K562 (cell line): ENCODE data around the gene TBC1D5.

Experiments used
- CAMTA2 ChIP-seq: fragments of 250-450 bp; sonication (Bioruptor Pico); conservative IDR thresholded peaks from 2 replicates; pipeline ENCODE4 v1.5.1; 2022
- CBFB ChIP-seq: sonication (generic); formaldehyde crosslinking; IDR thresholded peaks from 2 replicates; pipeline ENCODE4 v1.4.0; 2020; ENCODE audit warnings: mild to moderate bottlenecking, missing genetic modification reagents
- CTCF ChIP-seq, 3 experiments: IDR thresholded peaks in 2 of 3; conservative IDR thresholded peaks in 1 of 3; 2 replicates each; pipeline ENCODE4 v1.5.1; 2011 to 2012; ENCODE audit warnings: low read length in 3 of 3, mild to moderate bottlenecking in 3 of 3, control low read depth in 2 of 3, improper control_type of control experiment in 1 of 3, inconsistent platforms in 1 of 3, low read depth in 1 of 3, mixed read lengths in 1 of 3, moderate library complexity in 1 of 3; ENCODE audit not compliant: insufficient read depth in 2 of 3
- DPF2 ChIP-seq: fragments of 450-650 bp; IDR thresholded peaks from 2 replicates; pipeline ENCODE4 v1.6.1; 2016
- HMG20B ChIP-seq: fragments of 250-450 bp; sonication (Bioruptor Pico); IDR thresholded peaks from 2 replicates; pipeline ENCODE4 v1.5.0; 2021; ENCODE audit warnings: mild to moderate bottlenecking
- JUND ChIP-seq, 2 experiments: IDR thresholded peaks; 2 replicates in 1 of 2; 3 replicates in 1 of 2; pipeline ENCODE4 v1.6.1; 2011; ENCODE audit warnings: borderline replicate concordance in 2 of 2, low read depth in 2 of 2, low read length in 2 of 2, improper control_type of control experiment in 1 of 2, missing biosample characterization in 1 of 2, missing genetic modification characterization in 1 of 2, missing genetic modification reagents in 1 of 2
- MAFF ChIP-seq: IDR thresholded peaks from 2 replicates; pipeline ENCODE4 v1.6.1; 2012; ENCODE audit warnings: low read length, improper control_type of control experiment
- MAZ ChIP-seq, 2 experiments: fragments of 450-650 bp in 1 of 2; sonication (generic) in 1 of 2; formaldehyde crosslinking; IDR thresholded peaks in 1 of 2; conservative IDR thresholded peaks in 1 of 2; 2 replicates each; pipeline versions ENCODE4 v1.4.0 to v1.5.0; 2020; ENCODE audit warnings: mild to moderate bottlenecking in 1 of 2, missing genetic modification reagents in 1 of 2
- MYC ChIP-seq, 2 experiments: fragments of 250-450 bp in 1 of 2; sonication (Bioruptor Pico) in 1 of 2; IDR thresholded peaks; 2 replicates each; pipeline versions ENCODE4 v1.5.1 to v1.6.1; 2012 to 2021; ENCODE audit warnings: low read depth in 2 of 2, borderline replicate concordance in 1 of 2, improper control_type of control experiment in 1 of 2, low read length in 1 of 2, mild to moderate bottlenecking in 1 of 2, moderate library complexity in 1 of 2
- PHB2 ChIP-seq: fragments of 450-650 bp; IDR thresholded peaks from 2 replicates; pipeline ENCODE4 v1.6.1; 2017; ENCODE audit warnings: low read depth
- SMARCA4 ChIP-seq: fragments of 450-650 bp; IDR thresholded peaks from 2 replicates; pipeline ENCODE4 v1.6.1; 2016
- ZNF146 ChIP-seq: IDR thresholded peaks from one replicate; pipeline ENCODE4 v1.6.1; 2018; ENCODE audit warnings: missing compliant biosample characterization; ENCODE audit not compliant: unreplicated experiment
- ZNF764 ChIP-seq: fragments of 250-450 bp; sonication (Bioruptor Pico); IDR thresholded peaks from 2 replicates; pipeline ENCODE4 v1.4.0; 2020; ENCODE audit warnings: low read depth, mild to moderate bottlenecking, moderate library complexity

GRCh38 chr3:17125738-17126442 lies 616.5 kb downstream of the TBC1D5 start:
- TF ChIP-seq CTCF (IDR thresholded peaks at IDR 0.05 in 2 of 3, conservative IDR thresholded peaks at IDR 0.05 in 1 of 3; ENCODE audit: insufficient read depth in 2 of 3, low read depth in 1 of 3, low read length in 3 of 3) (no peak), SMARCA4 (no peak), ZNF764 (CRISPR knock-in tag) (no peak), HMG20B (CRISPR knock-in tag) (no peak), CBFB (CRISPR knock-in tag) (no peak), CAMTA2 (CRISPR knock-in tag) (no peak), MAFF (no peak), JUND (IDR thresholded peaks at IDR 0.05; ENCODE audit: borderline replicate concordance, low read depth, low read length) (no peak), JUND (tag; IDR thresholded peaks at IDR 0.05; ENCODE audit: borderline replicate concordance, low read depth, low read length) (no peak), PHB2 (no peak), DPF2 (no peak), ZNF146 (CRISPR knock-in tag) (no peak), MYC (IDR thresholded peaks at IDR 0.05; ENCODE audit: low read depth, low read length) (no peak), MYC (CRISPR knock-in tag; IDR thresholded peaks at IDR 0.05; ENCODE audit: borderline replicate concordance, low read depth) (no peak), MAZ (CRISPR knock-in tag; conservative IDR thresholded peaks at IDR 0.05 in 1 of 2, IDR thresholded peaks at IDR 0.05 in 1 of 2) (no peak)
